Astrocyte of the spinal cord (primary cell): Measurements from ENCODE around the gene NPHP4.

Source experiments
- DNase-seq: peaks from one replicate; pipeline ENCODE4 v3.0.0; 2011; ENCODE audit warnings: low read depth, low spot score
- H3K4me3 ChIP-seq: 2 replicates; pipeline ENCODE4 v1.5.1; 2011; ENCODE audit warnings: low read depth, mild to moderate bottlenecking, low read length, moderate library complexity
- CTCF ChIP-seq: IDR thresholded peaks from 2 replicates; pipeline ENCODE4 v1.5.1; 2012; ENCODE audit warnings: low read depth, mild to moderate bottlenecking, low read length, inconsistent platforms
- in situ Hi-C: cut with HindIII; loops from 2 replicates; pipeline ENCODE4 v1.10.0; 2017; ENCODE audit warnings: low sequenced_read_pairs

NPHP4 gene

GRCh38 chr1:6030547-6031261 lies 38.5 kb upstream of the NPHP4 start:
- no peak for TF ChIP-seq CTCF
- H3K4me3 ChIP-seq = no peak overlapping the region
- DNase-seq = no peak
- in situ Hi-C loops = no loop called here

- TF ChIP-seq CTCF = no peak
- in situ Hi-C loops = no loop called here
- no peak overlapping the region for H3K4me3 ChIP-seq
- DNase-seq = no peak
Observed at GRCh38 chr1:6030132-6030531, 37.9 kb upstream of the NPHP4 start.

GRCh38 chr1:6029351-6029750 lies 37.1 kb upstream of the NPHP4 start:
- DNase-seq = no peak
- no peak for TF ChIP-seq CTCF
- H3K4me3 ChIP-seq = no peak overlapping the region
- in situ Hi-C loops = no loop called here

GRCh38 chr1:6028042-6028850 lies 36.0 kb upstream of the NPHP4 start:
- TF ChIP-seq CTCF = no peak
- H3K4me3 ChIP-seq = no peak overlapping the region
- in situ Hi-C loops = no loop called here

GRCh38 chr1:6027591-6027990 lies 35.4 kb upstream of the NPHP4 start:
- no peak for TF ChIP-seq CTCF
- no peak overlapping the region for H3K4me3 ChIP-seq
- DNase-seq = no peak

More at GRCh38 chr1:6028042-6028850, 36.0 kb upstream of the NPHP4 start:
- DNase-seq = no peak

GRCh38 chr1:6026095-6026809 lies 34.0 kb upstream of the NPHP4 start:
- in situ Hi-C loops = no loop called here
- no peak overlapping the region for H3K4me3 ChIP-seq
- no peak for DNase-seq
- no peak for TF ChIP-seq CTCF

More at GRCh38 chr1:6027591-6027990, 35.4 kb upstream of the NPHP4 start:
- in situ Hi-C loops = no loop called here
